Measurements from ENCODE around the gene TFDP3.

DNA sequence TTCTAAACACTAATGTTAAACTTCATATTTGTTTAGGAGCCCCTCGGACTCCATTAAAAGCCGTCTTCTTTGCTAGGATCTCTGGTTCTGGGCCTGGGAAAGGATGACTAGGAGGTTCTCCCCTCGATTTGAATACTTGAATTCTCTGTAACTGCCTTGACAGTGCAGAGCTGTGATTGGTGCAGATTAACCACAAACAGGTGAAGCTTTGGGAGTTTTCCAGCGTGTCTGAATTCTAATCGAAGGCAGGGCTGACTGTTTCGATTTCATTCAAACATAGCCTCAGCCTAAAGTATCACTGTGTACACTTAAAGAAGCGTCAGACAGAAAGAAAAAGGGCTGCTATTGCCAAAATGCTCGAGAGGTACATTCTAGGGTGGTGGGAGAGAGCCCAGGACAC, 29.0 kb downstream of the TFDP3 start:
- TF ChIP-seq SP1 (IDR thresholded peaks at IDR 0.05) (no peak), FOXA1 (IDR thresholded peaks at IDR 0.05) (no peak), GABPA (IDR thresholded peaks at IDR 0.05 in 1 of 2, conservative IDR thresholded peaks at IDR 0.05 in 1 of 2) (no peak), JUND (IDR thresholded peaks at IDR 0.05) (no peak), EGR1 (IDR thresholded peaks at IDR 0.05; ENCODE audit: low read depth in 2 of 2) (no peak), RXRA (IDR thresholded peaks at IDR 0.05) (no peak), HNF4G (IDR thresholded peaks at IDR 0.05) (no peak), FOXA2 (IDR thresholded peaks at IDR 0.05) (no peak), HNF4A (conservative IDR thresholded peaks at IDR 0.05) (no peak), TAF1 (conservative IDR thresholded peaks at IDR 0.05) (no peak)
- TF ChIP-seq, protein P1, sequence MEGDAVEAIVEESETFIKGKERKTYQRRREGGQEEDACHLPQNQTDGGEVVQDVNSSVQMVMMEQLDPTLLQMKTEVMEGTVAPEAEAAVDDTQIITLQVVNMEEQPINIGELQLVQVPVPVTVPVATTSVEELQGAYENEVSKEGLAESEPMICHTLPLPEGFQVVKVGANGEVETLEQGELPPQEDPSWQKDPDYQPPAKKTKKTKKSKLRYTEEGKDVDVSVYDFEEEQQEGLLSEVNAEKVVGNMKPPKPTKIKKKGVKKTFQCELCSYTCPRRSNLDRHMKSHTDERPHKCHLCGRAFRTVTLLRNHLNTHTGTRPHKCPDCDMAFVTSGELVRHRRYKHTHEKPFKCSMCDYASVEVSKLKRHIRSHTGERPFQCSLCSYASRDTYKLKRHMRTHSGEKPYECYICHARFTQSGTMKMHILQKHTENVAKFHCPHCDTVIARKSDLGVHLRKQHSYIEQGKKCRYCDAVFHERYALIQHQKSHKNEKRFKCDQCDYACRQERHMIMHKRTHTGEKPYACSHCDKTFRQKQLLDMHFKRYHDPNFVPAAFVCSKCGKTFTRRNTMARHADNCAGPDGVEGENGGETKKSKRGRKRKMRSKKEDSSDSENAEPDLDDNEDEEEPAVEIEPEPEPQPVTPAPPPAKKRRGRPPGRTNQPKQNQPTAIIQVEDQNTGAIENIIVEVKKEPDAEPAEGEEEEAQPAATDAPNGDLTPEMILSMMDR (IDR thresholded peaks at IDR 0.05; ENCODE audit: low read depth, low read length, missing input control), result no peak
- TF ChIP-seq, protein P2, sequence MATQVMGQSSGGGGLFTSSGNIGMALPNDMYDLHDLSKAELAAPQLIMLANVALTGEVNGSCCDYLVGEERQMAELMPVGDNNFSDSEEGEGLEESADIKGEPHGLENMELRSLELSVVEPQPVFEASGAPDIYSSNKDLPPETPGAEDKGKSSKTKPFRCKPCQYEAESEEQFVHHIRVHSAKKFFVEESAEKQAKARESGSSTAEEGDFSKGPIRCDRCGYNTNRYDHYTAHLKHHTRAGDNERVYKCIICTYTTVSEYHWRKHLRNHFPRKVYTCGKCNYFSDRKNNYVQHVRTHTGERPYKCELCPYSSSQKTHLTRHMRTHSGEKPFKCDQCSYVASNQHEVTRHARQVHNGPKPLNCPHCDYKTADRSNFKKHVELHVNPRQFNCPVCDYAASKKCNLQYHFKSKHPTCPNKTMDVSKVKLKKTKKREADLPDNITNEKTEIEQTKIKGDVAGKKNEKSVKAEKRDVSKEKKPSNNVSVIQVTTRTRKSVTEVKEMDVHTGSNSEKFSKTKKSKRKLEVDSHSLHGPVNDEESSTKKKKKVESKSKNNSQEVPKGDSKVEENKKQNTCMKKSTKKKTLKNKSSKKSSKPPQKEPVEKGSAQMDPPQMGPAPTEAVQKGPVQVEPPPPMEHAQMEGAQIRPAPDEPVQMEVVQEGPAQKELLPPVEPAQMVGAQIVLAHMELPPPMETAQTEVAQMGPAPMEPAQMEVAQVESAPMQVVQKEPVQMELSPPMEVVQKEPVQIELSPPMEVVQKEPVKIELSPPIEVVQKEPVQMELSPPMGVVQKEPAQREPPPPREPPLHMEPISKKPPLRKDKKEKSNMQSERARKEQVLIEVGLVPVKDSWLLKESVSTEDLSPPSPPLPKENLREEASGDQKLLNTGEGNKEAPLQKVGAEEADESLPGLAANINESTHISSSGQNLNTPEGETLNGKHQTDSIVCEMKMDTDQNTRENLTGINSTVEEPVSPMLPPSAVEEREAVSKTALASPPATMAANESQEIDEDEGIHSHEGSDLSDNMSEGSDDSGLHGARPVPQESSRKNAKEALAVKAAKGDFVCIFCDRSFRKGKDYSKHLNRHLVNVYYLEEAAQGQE (IDR thresholded peaks at IDR 0.05), result no peak
- TF ChIP-seq, protein P3, sequence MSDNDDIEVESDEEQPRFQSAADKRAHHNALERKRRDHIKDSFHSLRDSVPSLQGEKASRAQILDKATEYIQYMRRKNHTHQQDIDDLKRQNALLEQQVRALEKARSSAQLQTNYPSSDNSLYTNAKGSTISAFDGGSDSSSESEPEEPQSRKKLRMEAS (IDR thresholded peaks at IDR 0.05), result no peak
